ENCODE measurements around the gene ZNF646. TPM values are rescaled to one million over a fixed set of nuclear protein-coding genes. Genes with fewer than 3 reads are reported as not detected.

The ZNF646 gene
- total RNA-seq, 2 experiments from 2014 or later: 30.1 to 33.8 TPM

GRCh38 chr16:31129568-31130335, 55.5 kb downstream of the ZNF646 start:
- no TSS peak for BruUV-seq (replicated peaks)
- no peaks in the 10 kb centered on the region for H3K9me3 ChIP-seq (ENCODE audit: low read length)
- no peak overlapping the region for H3K27ac ChIP-seq (ENCODE audit: low read depth, low read length, poor library complexity, severe bottlenecking)
- ChIA-PET POLR2A (interaction anchor here (0.5 to 2.8 kb wide), 3 partner anchors 12 to 93 kb away, joined by 3 to 8 read pairs (median 4); partner anchors contain the start of gene KAT8), CTCF (ENCODE audit: unreplicated experiment) (no interaction called here)
- TF ChIP-seq CTCF (conservative IDR thresholded peaks at IDR 0.05; ENCODE audit: low read length) (no peak), EZH2phosphoT487 (IDR thresholded peaks at IDR 0.05; ENCODE audit: borderline replicate concordance, low read depth, low read length) (no peak)
- intact Hi-C loops (cut with micrococcal nuclease; ENCODE audit: unreplicated experiment): no loop called here
- H3K36me3 ChIP-seq (ENCODE audit: insufficient read depth, low read length): peaks cover 41% of the 10 kb centered on the region
- no peaks in the 10 kb centered on the region for H3K4me1 ChIP-seq (ENCODE audit: insufficient read depth, low read length, poor library complexity, severe bottlenecking)
- H3K9me2 ChIP-seq (ENCODE audit: insufficient read depth, low read length): no peaks in the 10 kb centered on the region
- H2AFZ ChIP-seq (ENCODE audit: low read length): no peak overlapping the region
- no peaks in the 10 kb centered on the region for H4K20me1 ChIP-seq (ENCODE audit: insufficient read depth, low read length)
- DNase-seq (ENCODE audit: low spot score): no peak
- no peak overlapping the region for H3K4me2 ChIP-seq (ENCODE audit: low read length)
- H3K79me2 ChIP-seq (ENCODE audit: insufficient read depth, low read depth, low read length): no peaks in the 10 kb centered on the region
- H3K4me3 ChIP-seq (ENCODE audit: low read depth, low read length, poor library complexity, severe bottlenecking): no peak overlapping the region

- Histone ChIP-seq H4K20me1 (ENCODE audit: insufficient read depth, low read length) (no peaks in the 10 kb centered on the region), H3K9me2 (ENCODE audit: insufficient read depth, low read length) (no peaks in the 10 kb centered on the region), H3K36me3 (ENCODE audit: insufficient read depth, low read length) (peaks cover 41% of the 10 kb centered on the region), H3K4me3 (ENCODE audit: low read depth, low read length, poor library complexity, severe bottlenecking) (no peak overlapping the region), H3K4me1 (ENCODE audit: insufficient read depth, low read length, poor library complexity, severe bottlenecking) (no peaks in the 10 kb centered on the region), H3K4me2 (ENCODE audit: low read length) (no peak overlapping the region), H3K27ac (ENCODE audit: low read depth, low read length, poor library complexity, severe bottlenecking) (no peak overlapping the region), H2AFZ (ENCODE audit: low read length) (no peak overlapping the region), H3K79me2 (ENCODE audit: insufficient read depth, low read depth, low read length) (no peaks in the 10 kb centered on the region), H3K9me3 (ENCODE audit: low read length) (no peaks in the 10 kb centered on the region)
- no peak for DNase-seq (ENCODE audit: low spot score)
- ChIA-PET CTCF (ENCODE audit: unreplicated experiment) (no interaction called here), POLR2A (interaction anchor here (0.5 to 2.8 kb wide), 2 partner anchors 12 to 16 kb away, joined by 3 to 8 read pairs; partner anchors contain the start of gene KAT8)
- intact Hi-C loops (cut with micrococcal nuclease; ENCODE audit: unreplicated experiment): no loop called here
- TF ChIP-seq EZH2phosphoT487 (IDR thresholded peaks at IDR 0.05; ENCODE audit: borderline replicate concordance, low read depth, low read length) (no peak), CTCF (conservative IDR thresholded peaks at IDR 0.05; ENCODE audit: low read length) (no peak)
- TSS peak; percentile 62 for BruUV-seq (replicated peaks)
These were observed 56.2 kb downstream of the ZNF646 start for GRCh38 chr16:31130336-31130891.

- H2AFZ ChIP-seq (ENCODE audit: low read length): no peak overlapping the region
- H3K36me3 ChIP-seq (ENCODE audit: insufficient read depth, low read length): peaks cover 39% of the 10 kb centered on the region
- intact Hi-C loops (cut with micrococcal nuclease; ENCODE audit: unreplicated experiment): no loop called here
- no peaks in the 10 kb centered on the region for H4K20me1 ChIP-seq (ENCODE audit: insufficient read depth, low read length)
- ChIA-PET CTCF (ENCODE audit: unreplicated experiment) (no interaction called here), POLR2A (interaction anchor here (2.8 kb wide), 1 partner anchor 13 kb away, joined by 8 read pairs; the partner anchor contains the start of gene KAT8)
- no peaks in the 10 kb centered on the region for H3K9me3 ChIP-seq (ENCODE audit: low read length)
- H3K9me2 ChIP-seq (ENCODE audit: insufficient read depth, low read length): no peaks in the 10 kb centered on the region
- no peak overlapping the region for H3K4me2 ChIP-seq (ENCODE audit: low read length)
- no TSS peak for BruUV-seq (replicated peaks)
- no peak for DNase-seq (ENCODE audit: low spot score)
- no peak overlapping the region for H3K27ac ChIP-seq (ENCODE audit: low read depth, low read length, poor library complexity, severe bottlenecking)
- TF ChIP-seq CTCF (conservative IDR thresholded peaks at IDR 0.05; ENCODE audit: low read length) (no peak), EZH2phosphoT487 (IDR thresholded peaks at IDR 0.05; ENCODE audit: borderline replicate concordance, low read depth, low read length) (no peak)
- H3K4me1 ChIP-seq (ENCODE audit: insufficient read depth, low read length, poor library complexity, severe bottlenecking): no peaks in the 10 kb centered on the region
- H3K4me3 ChIP-seq (ENCODE audit: low read depth, low read length, poor library complexity, severe bottlenecking): no peak overlapping the region
- H3K79me2 ChIP-seq (ENCODE audit: insufficient read depth, low read depth, low read length): no peaks in the 10 kb centered on the region
These were observed 56.7 kb downstream of the ZNF646 start for GRCh38 chr16:31130899-31131298.
